ENCODE measurements around the gene FOXK2. TPM values are rescaled to one million over a fixed set of nuclear protein-coding genes. Genes with fewer than 3 reads are reported as not detected.
"Not testable (repeated sequence)": the region's sequence is repeated elsewhere in the genome, so short reads cannot be mapped to it uniquely, and the experiment has no call there.

Gene FOXK2
- total RNA-seq, 2 experiments from 2014 or later, result 32.5 to 33.7 TPM

GRCh38 chr17:82561429-82562035 lies 42.0 kb downstream of the FOXK2 start:
- no peak for TF ChIP-seq CTCF (IDR thresholded peaks at IDR 0.05)
- Mint-ChIP-seq H3K4me3 (no peak overlapping the region), H3K27me3 (no peaks in the 10 kb centered on the region), H3K36me3 (ENCODE audit: low read depth) (peaks cover 13% of the 10 kb centered on the region), H3K4me1 (ENCODE audit: low read depth) (peaks cover 14% of the 10 kb centered on the region), H3K9me3 (no peaks in the 10 kb centered on the region), H3K27ac (no peak overlapping the region)
- Histone ChIP-seq H3K27ac (ENCODE audit: low read depth in 1 of 2, low read length in 2 of 2) (no peak overlapping the region), H3K36me3 (ENCODE audit: insufficient read depth, low read length) (peaks cover 20% of the 10 kb centered on the region), H3K4me3 (ENCODE audit: low read length) (no peak overlapping the region), H3K9me3 (ENCODE audit: control insufficient read depth in 1 of 2, insufficient read depth in 1 of 2, low read length in 2 of 2) (no peaks in the 10 kb centered on the region), H3K4me1 (ENCODE audit: insufficient read depth, low read length) (peaks cover 23% of the 10 kb centered on the region), H3K27me3 (ENCODE audit: control insufficient read depth in 1 of 2, insufficient read depth in 2 of 2, low read length in 2 of 2) (no peaks in the 10 kb centered on the region)
- no peak for DNase-seq
- no peak for ATAC-seq (ENCODE audit: poor library complexity)
- ChIA-PET CTCF (no interaction called here), POLR2A (no interaction called here)
- intact Hi-C loops (cut with DNase I, micrococcal nuclease), result no loop called here

GRCh38 chr17:82562718-82563220 lies 43.2 kb downstream of the FOXK2 start:
- Mint-ChIP-seq H3K36me3 (ENCODE audit: low read depth) (peaks cover 22% of the 10 kb centered on the region), H3K4me1 (ENCODE audit: low read depth) (peaks cover 14% of the 10 kb centered on the region)
- H3K27ac ChIP-seq (ENCODE audit: low read depth in 1 of 2, low read length in 2 of 2); POLR2A ChIA-PET; intact Hi-C loops (cut with DNase I, micrococcal nuclease); H3K4me3 ChIP-seq (ENCODE audit: low read length); H3K4me3 Mint-ChIP-seq; ATAC-seq (ENCODE audit: poor library complexity); H3K27me3 ChIP-seq (ENCODE audit: control insufficient read depth in 1 of 2, insufficient read depth in 2 of 2, low read length in 2 of 2); H3K27me3 Mint-ChIP-seq; H3K27ac Mint-ChIP-seq; H3K9me3 ChIP-seq (ENCODE audit: control insufficient read depth in 1 of 2, insufficient read depth in 1 of 2, low read length in 2 of 2); DNase-seq; H3K9me3 Mint-ChIP-seq; CTCF ChIA-PET: not testable (repeated sequence)
- Histone ChIP-seq H3K4me1 (ENCODE audit: insufficient read depth, low read length) (peaks cover 23% of the 10 kb centered on the region), H3K36me3 (ENCODE audit: insufficient read depth, low read length) (peaks cover 30% of the 10 kb centered on the region)

GRCh38 chr17:82563318-82563717 lies 43.8 kb downstream of the FOXK2 start:
- intact Hi-C loops (cut with DNase I, micrococcal nuclease), result no loop called here
- H3K27ac ChIP-seq (ENCODE audit: low read depth in 1 of 2, low read length in 2 of 2), result no peak overlapping the region
- no peak overlapping the region for H3K4me3 Mint-ChIP-seq
- DNase-seq, result no peak
- H3K36me3 ChIP-seq (ENCODE audit: insufficient read depth, low read length), result peaks cover 35% of the 10 kb centered on the region
- no peaks in the 10 kb centered on the region for H3K27me3 Mint-ChIP-seq
- no peaks in the 10 kb centered on the region for H3K9me3 Mint-ChIP-seq
- POLR2A ChIA-PET, result no interaction called here
- TF ChIP-seq CTCF (IDR thresholded peaks at IDR 0.05), result no peak
- no peaks in the 10 kb centered on the region for H3K27me3 ChIP-seq (ENCODE audit: control insufficient read depth in 1 of 2, insufficient read depth in 2 of 2, low read length in 2 of 2)
- H3K36me3 Mint-ChIP-seq (ENCODE audit: low read depth), result peaks cover 28% of the 10 kb centered on the region
- no peak overlapping the region for H3K27ac Mint-ChIP-seq
- H3K4me1 Mint-ChIP-seq (ENCODE audit: low read depth), result peaks cover 14% of the 10 kb centered on the region
- no peak for ATAC-seq (ENCODE audit: poor library complexity)
- no peaks in the 10 kb centered on the region for H3K9me3 ChIP-seq (ENCODE audit: control insufficient read depth in 1 of 2, insufficient read depth in 1 of 2, low read length in 2 of 2)
- CTCF ChIA-PET, result interaction anchor here (0.7 kb wide), 1 partner anchor 144 kb away, joined by 3 read pairs; no protein-coding TSS in a partner anchor
- peaks cover 23% of the 10 kb centered on the region for H3K4me1 ChIP-seq (ENCODE audit: insufficient read depth, low read length)
- H3K4me3 ChIP-seq (ENCODE audit: low read length), result no peak overlapping the region

- H3K9me3 ChIP-seq (ENCODE audit: control insufficient read depth in 1 of 2, insufficient read depth in 1 of 2, low read length in 2 of 2); H3K27ac Mint-ChIP-seq; intact Hi-C loops (cut with DNase I, micrococcal nuclease); H3K27me3 ChIP-seq (ENCODE audit: control insufficient read depth in 1 of 2, insufficient read depth in 2 of 2, low read length in 2 of 2); ATAC-seq (ENCODE audit: poor library complexity); H3K4me3 ChIP-seq (ENCODE audit: low read length); H3K9me3 Mint-ChIP-seq; H3K4me3 Mint-ChIP-seq; H3K27ac ChIP-seq (ENCODE audit: low read depth in 1 of 2, low read length in 2 of 2); POLR2A ChIA-PET; H3K27me3 Mint-ChIP-seq; DNase-seq: not testable (repeated sequence)
- peaks cover 39% of the 10 kb centered on the region for H3K36me3 ChIP-seq (ENCODE audit: insufficient read depth, low read length)
- H3K4me1 ChIP-seq (ENCODE audit: insufficient read depth, low read length), result peaks cover 23% of the 10 kb centered on the region
- peaks cover 14% of the 10 kb centered on the region for H3K4me1 Mint-ChIP-seq (ENCODE audit: low read depth)
- CTCF ChIA-PET, result interaction anchor here (0.7 kb wide), 1 partner anchor 144 kb away, joined by 3 read pairs; no protein-coding TSS in a partner anchor
- peaks cover 32% of the 10 kb centered on the region for H3K36me3 Mint-ChIP-seq (ENCODE audit: low read depth)
These were observed 44.2 kb downstream of the FOXK2 start for GRCh38 chr17:82563745-82564144.

Data from CD4-positive, alpha-beta T cell (primary cell).